ENCODE measurements around the gene TICRR. TPM values are rescaled to one million over a fixed set of nuclear protein-coding genes. Genes with fewer than 3 reads are reported as not detected.

TICRR gene
- total and polyA plus RNA-seq, 2 of the 8 experiments (the other 6 are each of a cell fraction or from before 2014, with no cell fraction given), result 13.1 to 34.8 TPM

DNA sequence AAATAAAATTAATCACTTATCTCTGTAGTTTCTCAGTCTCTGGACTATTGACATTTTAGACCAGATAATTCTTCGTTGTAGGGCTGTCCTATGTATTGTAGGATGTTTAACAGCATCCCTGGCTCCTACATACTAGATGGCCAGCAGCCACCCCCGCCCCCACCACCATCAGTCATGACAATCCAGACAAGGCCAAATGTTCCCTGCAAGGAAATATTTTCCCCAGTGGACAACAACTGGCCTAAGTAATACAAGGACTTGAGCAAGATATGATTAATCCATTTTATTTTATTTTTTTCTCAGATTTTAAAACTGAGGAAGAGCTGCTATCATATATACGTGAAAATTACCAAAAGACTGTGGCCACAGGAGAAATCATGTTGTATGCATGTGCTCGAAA is 23.8 kb downstream of the TICRR start (continued):
- TF ChIP-seq, protein P1, sequence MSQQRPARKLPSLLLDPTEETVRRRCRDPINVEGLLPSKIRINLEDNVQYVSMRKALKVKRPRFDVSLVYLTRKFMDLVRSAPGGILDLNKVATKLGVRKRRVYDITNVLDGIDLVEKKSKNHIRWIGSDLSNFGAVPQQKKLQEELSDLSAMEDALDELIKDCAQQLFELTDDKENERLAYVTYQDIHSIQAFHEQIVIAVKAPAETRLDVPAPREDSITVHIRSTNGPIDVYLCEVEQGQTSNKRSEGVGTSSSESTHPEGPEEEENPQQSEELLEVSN (IDR thresholded peaks at IDR 0.05), result no peak
- no peak for TF ChIP-seq TCF12 (IDR thresholded peaks at IDR 0.05; ENCODE audit: low read depth, low read length)
- no peak for TF ChIP-seq TBP (IDR thresholded peaks at IDR 0.05; ENCODE audit: low read depth, low read length)
- no peak for TF ChIP-seq SRF (IDR thresholded peaks at IDR 0.05; ENCODE audit: low read depth, low read length)
- TF ChIP-seq, protein P2, sequence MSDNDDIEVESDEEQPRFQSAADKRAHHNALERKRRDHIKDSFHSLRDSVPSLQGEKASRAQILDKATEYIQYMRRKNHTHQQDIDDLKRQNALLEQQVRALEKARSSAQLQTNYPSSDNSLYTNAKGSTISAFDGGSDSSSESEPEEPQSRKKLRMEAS (IDR thresholded peaks at IDR 0.05), result no peak
